Ovary (tissue), 9 donors: Measurements from ENCODE around the gene HYAL3. TPM values are rescaled to one million over a fixed set of nuclear protein-coding genes. Genes with fewer than 3 reads are reported as not detected.

Experiments used
- DNase-seq, 5 donors: peaks; one replicate each; pipeline ENCODE4 v3.0.0-alpha.2; 2019 to 2020
- H3K27ac ChIP-seq, 2 donors: fragments of 200-600 bp; one replicate each; pipeline versions ENCODE4 v1.5.1 to v1.8.0; 2019 to 2022
- H3K27me3 ChIP-seq: fragments of 200-600 bp; one replicate; pipeline ENCODE4 v1.8.0; 2022
- H3K36me3 ChIP-seq: fragments of 200-600 bp; sonication (generic); one replicate; pipeline ENCODE4 v1.5.1; 2019
- H3K4me1 ChIP-seq: one replicate; pipeline ENCODE4 v1.8.1; 2013; ENCODE audit warnings: mild to moderate bottlenecking, moderate library complexity; ENCODE audit not compliant: insufficient read depth
- H3K4me3 ChIP-seq: fragments of 200-600 bp; sonication (generic); one replicate; pipeline ENCODE4 v1.5.1; 2017
- H3K9me3 ChIP-seq, 2 donors: fragments of 200-600 bp in 1 of 2; sonication (generic) in 1 of 2; one replicate each; pipeline versions ENCODE4 v1.5.1 to v1.8.1; 2013 to 2019; ENCODE audit warnings: mild to moderate bottlenecking in 1 of 2, moderate library complexity in 1 of 2
- CTCF ChIP-seq, 3 donors: fragments of 450-650 bp in 2 of 3; fragments of 200-600 bp in 1 of 3; IDR thresholded peaks; one replicate each; pipeline versions ENCODE4 v1.5.1 to v1.8.0; 2016 to 2022; ENCODE audit warnings: antibody characterized with exemption in 3 of 3, mild to moderate bottlenecking in 1 of 3
- EP300 ChIP-seq: sonication (generic); formaldehyde crosslinking; IDR thresholded peaks from one replicate; pipeline ENCODE4 v1.6.1; 2017; ENCODE audit warnings: antibody characterized with exemption
- POLR2A ChIP-seq: fragments of 450-650 bp; IDR thresholded peaks from one replicate; pipeline ENCODE4 v1.6.1; 2017; ENCODE audit warnings: antibody characterized with exemption, mild to moderate bottlenecking, moderate library complexity
- WGBS, 3 donors: extraction: QIAGEN DNeasy Blood & Tissue Kit in 1 of 3; methylation state at CpG; one replicate each; pipeline versions ENCODE4 v1.1.5 to v1.1.7; 2013 to 2017; 5-methylcytosine and 5-hydroxymethylcytosine counted together
- intact Hi-C, 4 donors: fragments of 100-400 bp; cut with DNase I; formaldehyde crosslinking; loops; one replicate each; pipeline versions ENCODE4 v1.11.0 to v1.15.1; 2022 to 2023
- polyA plus RNA-seq, 2 donors: library from polyadenylated mRNA; stranded (reverse); fragments of 200-250 nt in 1 of 2; fragments of 350-450 nt in 1 of 2; fragmentation: Illumina TruSeq in 1 of 2; extraction: RNeasy Lipid Tissue Mini Kit (QIAGEN cat#74804) in 1 of 2; gene quantifications; one replicate each; pipeline ENCODE4 v1.2.3, GENCODE V29; 2013 to 2014
- total RNA-seq, 7 donors: library from RNA; depleted of rRNA in 2 of 7; stranded (reverse); fragments of >200 nt in 2 of 7; fragmentation: NEBNext Ultra II Directional in 3 of 7; extraction: Animal tissue kit (Norgen Biotek cat#: 25700) in 3 of 7; gene quantifications; one replicate each; pipeline versions ENCODE4 v1.1.0 to v1.2.4, GENCODE V29; 2016 to 2023
- donor health status: DM: no; HTN: no; CAD: no; lungs with moderate emphysema.
- donor health status: DM: no; HTN: no; CAD: no.
- donor health status: Bipolar disorder and iron deficiency.
- donor health status: DM: yes; HTN: yes; CAD: no.
- donor health status: DM: no; HTN: no; CAD: no.
- donor health status: DM: yes; HTN: yes; CAD: no.

HYAL3 gene
- total and polyA plus RNA-seq, 9 donors = 0.58 to 4.3 (median 1.9) TPM

GRCh38 chr3:50278123-50278879 is 20.9 kb downstream of the HYAL3 start:
- DNase-seq = no peak
- H3K27ac ChIP-seq = no peak overlapping the region
- no peak overlapping the region for H3K4me3 ChIP-seq
- TF ChIP-seq EP300 (no peak), CTCF (IDR thresholded peaks at IDR 0.05) (no peak), POLR2A (no peak)
- intact Hi-C loops = loop anchor here in 2 of 4 donors (10.0 kb wide), 2 partner anchors 154 to 164 kb away; no protein-coding TSS in a partner anchor
- H3K4me1 ChIP-seq = no peaks in the 10 kb centered on the region
- no peaks in the 10 kb centered on the region for H3K27me3 ChIP-seq
- 53 to 70% (median 66%) methylated on average over 4 of the region's 4 CpGs for WGBS, 3 donors
- H3K9me3 ChIP-seq = no peaks in the 10 kb centered on the region
- H3K36me3 ChIP-seq = no peaks in the 10 kb centered on the region

GRCh38 chr3:50276762-50277101 is 22.5 kb downstream of the HYAL3 start:
- DNase-seq = no peak
- no peak overlapping the region for H3K27ac ChIP-seq
- no peaks in the 10 kb centered on the region for H3K27me3 ChIP-seq
- H3K4me1 ChIP-seq = peaks cover 2% of the 10 kb centered on the region
- H3K9me3 ChIP-seq = no peaks in the 10 kb centered on the region
- no peak for TF ChIP-seq POLR2A
- no peak for TF ChIP-seq EP300
- no peak for TF ChIP-seq CTCF (IDR thresholded peaks at IDR 0.05)
- intact Hi-C loops = loop anchor here in 2 of 4 donors (10.0 kb wide), 2 partner anchors 152 to 162 kb away; no protein-coding TSS in a partner anchor
- no peaks in the 10 kb centered on the region for H3K36me3 ChIP-seq
- WGBS, 3 donors = 87 to 93% (median 87%) methylated on average over 17 of the region's 17 CpGs
- no peak overlapping the region for H3K4me3 ChIP-seq

DNA sequence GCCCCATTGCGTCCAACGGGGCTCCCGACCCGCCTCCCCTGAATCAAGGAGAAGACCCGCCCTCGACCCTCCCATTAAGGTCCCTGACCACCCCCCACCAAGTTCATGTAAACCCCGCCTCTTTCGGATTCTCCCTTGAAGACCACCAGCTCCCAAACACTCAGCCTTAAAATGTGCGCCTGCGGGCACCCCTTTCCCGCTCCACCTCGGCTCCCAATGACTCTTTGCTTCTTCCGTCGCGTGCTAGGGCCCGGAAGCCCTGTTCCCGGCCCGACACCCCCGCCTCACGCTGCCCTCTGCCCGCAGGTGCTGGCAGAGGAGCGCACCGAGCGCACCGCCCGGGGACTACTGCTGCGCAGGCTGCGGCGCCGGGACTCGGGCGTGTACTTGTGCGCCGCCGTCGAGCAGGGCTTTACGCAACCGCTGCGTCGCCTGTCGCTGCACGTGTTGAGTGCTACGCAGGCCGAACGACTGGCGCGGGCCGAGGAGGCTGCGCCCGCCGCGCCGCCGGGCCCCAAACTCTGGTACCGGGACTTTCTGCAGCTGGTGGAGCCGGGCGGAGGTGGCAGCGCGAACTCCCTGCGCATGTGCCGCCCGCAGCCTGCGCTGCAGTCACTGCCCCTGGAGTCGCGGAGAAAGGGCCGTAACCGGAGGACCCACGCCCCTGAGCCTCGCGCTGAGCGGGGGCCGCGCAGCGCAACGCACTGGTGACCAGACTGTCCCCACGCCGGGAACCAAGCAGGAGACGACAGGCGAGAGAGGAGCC is 23.0 kb downstream of the HYAL3 start:
- H3K4me1 ChIP-seq = peaks cover 2% of the 10 kb centered on the region
- DNase-seq = peak in 2 of 5 donors; percentile 27 to 37

More for the DNA sequence above, 23.0 kb downstream of the HYAL3 start:
- no peak for TF ChIP-seq EP300
- TF ChIP-seq CTCF (IDR thresholded peaks at IDR 0.05) = no peak
- no peak for TF ChIP-seq POLR2A
- intact Hi-C loops = loop anchor here in 3 of 4 donors (2.0 to 10.0 kb wide), 3 partner anchors 17 to 161 kb away; no protein-coding TSS in a partner anchor
- H3K27ac ChIP-seq = no peak overlapping the region
- WGBS, 3 donors = 73 to 80% (median 79%) methylated on average over 79 of the region's 79 CpGs
- H3K4me3 ChIP-seq = no peak overlapping the region
- H3K27me3 ChIP-seq = no peaks in the 10 kb centered on the region
- H3K9me3 ChIP-seq = no peaks in the 10 kb centered on the region
- no peaks in the 10 kb centered on the region for H3K36me3 ChIP-seq
